D721Med (cell line): ENCODE results near the gene SHPK.
"Not testable (repeated sequence)": the region's sequence is repeated elsewhere in the genome, so short reads cannot be mapped to it uniquely, and the experiment has no call there.

ENCODE experiments used
- DNase-seq: peaks from one replicate; pipeline ENCODE4 v3.0.0; 2011; ENCODE audit warnings: low spot score; ENCODE audit not compliant: insufficient read length
- FAIRE-seq: peaks from 2 replicates; lab custom pipeline; 2011; peaks lifted over from hg19 to GRCh38; lab: Jason Lieb, UNC
- TF ChIP-seq, protein P1 (sequence below): IDR thresholded peaks from 2 replicates; pipeline ENCODE4 v1.5.1; 2012; ENCODE audit warnings: mild to moderate bottlenecking, control low read depth; ENCODE audit not compliant: insufficient read depth; ENCODE audit errors: missing control alignments

The SHPK gene

DNA sequence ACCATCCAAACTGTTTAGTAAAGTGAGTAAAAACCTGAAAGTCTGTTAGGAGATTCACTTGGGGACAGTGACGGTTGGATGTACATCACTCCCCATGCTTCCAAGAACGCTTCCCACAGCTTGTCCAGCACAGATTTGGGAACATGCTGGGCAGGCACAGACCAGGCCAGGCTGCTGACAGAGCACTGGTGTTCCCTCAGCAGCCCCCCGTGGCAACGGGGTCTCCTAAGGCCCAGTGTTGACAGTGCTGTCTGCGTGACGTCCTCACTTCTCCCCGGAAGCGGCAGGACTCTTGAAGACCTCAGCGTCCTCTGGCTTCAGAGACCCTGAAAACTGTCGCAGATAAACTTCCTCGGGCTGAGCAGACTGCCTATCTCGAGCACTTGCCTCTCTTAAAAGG lies 69.5 kb downstream of the SHPK start:
- TF ChIP-seq, protein P1, sequence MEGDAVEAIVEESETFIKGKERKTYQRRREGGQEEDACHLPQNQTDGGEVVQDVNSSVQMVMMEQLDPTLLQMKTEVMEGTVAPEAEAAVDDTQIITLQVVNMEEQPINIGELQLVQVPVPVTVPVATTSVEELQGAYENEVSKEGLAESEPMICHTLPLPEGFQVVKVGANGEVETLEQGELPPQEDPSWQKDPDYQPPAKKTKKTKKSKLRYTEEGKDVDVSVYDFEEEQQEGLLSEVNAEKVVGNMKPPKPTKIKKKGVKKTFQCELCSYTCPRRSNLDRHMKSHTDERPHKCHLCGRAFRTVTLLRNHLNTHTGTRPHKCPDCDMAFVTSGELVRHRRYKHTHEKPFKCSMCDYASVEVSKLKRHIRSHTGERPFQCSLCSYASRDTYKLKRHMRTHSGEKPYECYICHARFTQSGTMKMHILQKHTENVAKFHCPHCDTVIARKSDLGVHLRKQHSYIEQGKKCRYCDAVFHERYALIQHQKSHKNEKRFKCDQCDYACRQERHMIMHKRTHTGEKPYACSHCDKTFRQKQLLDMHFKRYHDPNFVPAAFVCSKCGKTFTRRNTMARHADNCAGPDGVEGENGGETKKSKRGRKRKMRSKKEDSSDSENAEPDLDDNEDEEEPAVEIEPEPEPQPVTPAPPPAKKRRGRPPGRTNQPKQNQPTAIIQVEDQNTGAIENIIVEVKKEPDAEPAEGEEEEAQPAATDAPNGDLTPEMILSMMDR = no peak
- DNase-seq (no peak), FAIRE-seq (no peak)

GRCh38 chr17:3565143-3565542 lies 70.9 kb downstream of the SHPK start:
- FAIRE-seq (no peak), DNase-seq (no peak)
- TF ChIP-seq, protein P1 = no peak

GRCh38 chr17:3564241-3564640 lies 71.8 kb downstream of the SHPK start:
- DNase-seq, FAIRE-seq: not testable (repeated sequence)

- no peak for FAIRE-seq
- DNase-seq = no peak
- TF ChIP-seq, protein P1 = no peak
Observed at GRCh38 chr17:3559270-3559645, 76.8 kb downstream of the SHPK start.

GRCh38 chr17:3558603-3559269 lies 77.3 kb downstream of the SHPK start:
- no peak for DNase-seq
- FAIRE-seq = no peak
- TF ChIP-seq, protein P1 = no peak
